H4 (cell line): ENCODE data around the gene IGFL2. TPM values are rescaled to one million over a fixed set of nuclear protein-coding genes. Genes with fewer than 3 reads are reported as not detected.
"Not testable (repeated sequence)": the region's sequence is repeated elsewhere in the genome, so short reads cannot be mapped to it uniquely, and the experiment has no call there.

Source experiments
- DNase-seq: peaks from one replicate; pipeline ENCODE4 v3.0.0-alpha.2; 2015; ENCODE audit warnings: low spot score
- total RNA-seq: library from RNA; depleted of rRNA; stranded (reverse); fragments of >200 nt; shearing (Covaris generic); gene quantifications from 2 replicates; pipeline ENCODE4 v1.2.3, GENCODE V29; 2014

The IGFL2 gene
- total RNA-seq, 1 experiment from 2014 or later, result not detected

GRCh38 chr19:46189971-46190888 lies 42.2 kb downstream of the IGFL2 start:
- no peak for DNase-seq

GRCh38 chr19:46191356-46191755 lies 43.3 kb downstream of the IGFL2 start:
- no peak for DNase-seq

- DNase-seq, result no peak
These were observed 43.9 kb downstream of the IGFL2 start for GRCh38 chr19:46191972-46192371.

- not testable (repeated sequence) for DNase-seq
These were observed 44.6 kb downstream of the IGFL2 start for GRCh38 chr19:46192626-46192991.

GRCh38 chr19:46192992-46193650 lies 45.1 kb downstream of the IGFL2 start:
- peak; percentile 79 for DNase-seq

GRCh38 chr19:46193678-46194077 lies 45.6 kb downstream of the IGFL2 start:
- DNase-seq, result no peak

GRCh38 chr19:46195104-46195503 lies 47.1 kb downstream of the IGFL2 start:
- no peak for DNase-seq

GRCh38 chr19:46195919-46196318 lies 47.9 kb downstream of the IGFL2 start:
- DNase-seq, result not testable (repeated sequence)

- no peak for DNase-seq
These were observed 48.5 kb downstream of the IGFL2 start for GRCh38 chr19:46196410-46197124.

GRCh38 chr19:46197314-46198070 lies 49.5 kb downstream of the IGFL2 start:
- DNase-seq, result no peak

GRCh38 chr19:46198756-46199155 lies 50.7 kb downstream of the IGFL2 start:
- peak; percentile 53 for DNase-seq

GRCh38 chr19:46201454-46202310 lies 53.6 kb downstream of the IGFL2 start:
- peak; percentile 80 for DNase-seq

- DNase-seq, result no peak
These were observed 54.4 kb downstream of the IGFL2 start for GRCh38 chr19:46202426-46202825.

GRCh38 chr19:46202872-46203860 lies 55.1 kb downstream of the IGFL2 start:
- no peak for DNase-seq

- DNase-seq, result no peak
These were observed 56.0 kb downstream of the IGFL2 start for GRCh38 chr19:46204008-46204407.

GRCh38 chr19:46205183-46205984 lies 57.3 kb downstream of the IGFL2 start:
- DNase-seq, result no peak

GRCh38 chr19:46206176-46206575 lies 58.1 kb downstream of the IGFL2 start:
- DNase-seq, result peak; percentile 47

GRCh38 chr19:46206682-46207081 lies 58.6 kb downstream of the IGFL2 start:
- no peak for DNase-seq

- DNase-seq, result not testable (repeated sequence)
These were observed 59.8 kb downstream of the IGFL2 start for GRCh38 chr19:46207858-46208257.
